ENCODE data around the gene CLPTM1L.

The CLPTM1L gene, protein sequence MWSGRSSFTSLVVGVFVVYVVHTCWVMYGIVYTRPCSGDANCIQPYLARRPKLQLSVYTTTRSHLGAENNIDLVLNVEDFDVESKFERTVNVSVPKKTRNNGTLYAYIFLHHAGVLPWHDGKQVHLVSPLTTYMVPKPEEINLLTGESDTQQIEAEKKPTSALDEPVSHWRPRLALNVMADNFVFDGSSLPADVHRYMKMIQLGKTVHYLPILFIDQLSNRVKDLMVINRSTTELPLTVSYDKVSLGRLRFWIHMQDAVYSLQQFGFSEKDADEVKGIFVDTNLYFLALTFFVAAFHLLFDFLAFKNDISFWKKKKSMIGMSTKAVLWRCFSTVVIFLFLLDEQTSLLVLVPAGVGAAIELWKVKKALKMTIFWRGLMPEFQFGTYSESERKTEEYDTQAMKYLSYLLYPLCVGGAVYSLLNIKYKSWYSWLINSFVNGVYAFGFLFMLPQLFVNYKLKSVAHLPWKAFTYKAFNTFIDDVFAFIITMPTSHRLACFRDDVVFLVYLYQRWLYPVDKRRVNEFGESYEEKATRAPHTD

DNA sequence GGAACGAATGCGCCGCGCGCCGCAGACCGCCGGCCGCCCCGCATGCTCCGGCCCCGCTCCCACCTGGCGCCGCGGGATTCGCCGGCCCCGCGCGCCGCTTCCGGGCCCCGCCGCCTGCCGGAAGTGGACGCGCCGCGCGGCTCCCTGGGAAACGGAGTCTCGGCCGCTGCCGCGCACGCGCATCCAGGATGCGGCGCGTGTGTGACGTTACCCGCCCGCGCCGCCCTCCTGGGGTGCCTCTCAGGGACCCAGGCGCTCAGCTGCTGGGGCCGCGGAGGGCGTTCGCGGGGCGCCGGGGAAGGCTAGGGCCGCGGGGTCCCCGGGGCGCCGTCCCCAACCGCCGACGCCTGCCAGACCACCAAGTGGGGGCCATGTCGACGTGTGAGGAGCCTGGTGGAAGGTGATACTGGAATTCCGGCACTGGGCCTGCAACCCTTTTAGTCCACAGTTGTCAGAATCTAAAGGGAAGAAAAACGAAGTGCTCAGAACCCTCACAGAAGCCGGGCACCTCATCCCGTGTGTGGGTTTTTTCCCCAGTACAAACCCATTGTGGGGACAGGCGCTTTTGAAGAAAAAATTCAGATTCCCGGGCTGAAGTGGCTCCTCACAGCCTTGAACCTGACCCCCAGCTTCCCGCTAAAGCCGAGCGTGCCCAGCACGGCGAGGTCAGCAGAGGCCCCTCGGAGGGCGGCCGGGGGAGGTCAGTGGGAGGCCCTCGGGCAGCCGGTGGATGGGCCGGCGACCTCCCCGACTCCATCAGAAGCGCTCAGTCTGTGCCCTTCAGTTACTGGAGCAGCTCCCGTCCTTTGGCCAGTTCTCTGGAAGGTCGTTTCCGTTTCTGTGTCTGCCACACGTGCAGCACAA is at the start of gene CLPTM1L:
TSS of gene CLPTM1L (minus strand) at position 125 of the 864 bp plus-strand sequence. CDS start 258 bp downstream, outside the sequence.
- peak; percentile 88 for DNase-seq

DNA sequence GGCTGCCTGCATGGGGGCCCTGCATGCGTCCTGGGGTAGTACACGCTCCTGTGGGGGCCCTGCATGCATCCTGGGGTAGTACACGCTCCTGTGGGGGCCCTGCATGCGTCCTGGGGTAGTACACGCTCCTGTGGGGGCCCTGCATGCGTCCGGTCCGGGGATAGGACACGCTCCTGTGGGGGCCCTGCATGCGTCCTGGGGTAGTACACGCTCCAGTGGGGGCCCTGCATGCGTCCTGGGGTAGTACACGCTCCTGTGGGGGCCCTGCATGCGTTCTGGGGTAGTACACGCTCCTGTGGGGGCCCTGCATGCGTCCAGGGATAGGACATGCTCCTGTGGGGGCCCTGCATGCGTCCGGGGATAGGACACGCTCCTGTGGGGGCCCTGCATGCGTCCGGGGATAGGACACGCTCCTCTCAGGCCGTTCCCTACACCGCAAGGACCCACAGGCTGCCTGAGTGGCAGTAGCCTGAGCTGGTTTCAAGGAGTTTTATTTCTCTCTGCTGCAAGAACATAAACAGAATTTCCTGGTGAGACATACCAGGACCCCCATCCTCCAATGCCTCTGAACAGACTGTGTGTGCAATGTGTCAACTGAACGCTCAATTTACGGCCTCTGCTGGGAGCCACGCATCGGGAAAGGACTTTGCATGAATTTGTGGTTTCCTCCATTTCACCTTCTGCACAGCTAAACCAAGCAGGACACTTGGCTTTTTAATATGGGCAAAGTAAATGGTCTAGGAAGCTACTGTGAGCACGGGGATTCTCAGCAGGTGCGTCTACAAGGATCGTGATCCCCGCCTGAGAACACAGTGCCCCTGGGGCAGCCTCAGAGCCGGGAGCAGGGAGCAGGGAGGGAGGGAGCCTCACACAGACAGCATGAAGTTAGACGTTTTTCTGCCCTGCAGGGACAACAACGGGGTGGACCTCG is 48.9 kb upstream of the CLPTM1L start:
- DNase-seq, result no peak

DNA sequence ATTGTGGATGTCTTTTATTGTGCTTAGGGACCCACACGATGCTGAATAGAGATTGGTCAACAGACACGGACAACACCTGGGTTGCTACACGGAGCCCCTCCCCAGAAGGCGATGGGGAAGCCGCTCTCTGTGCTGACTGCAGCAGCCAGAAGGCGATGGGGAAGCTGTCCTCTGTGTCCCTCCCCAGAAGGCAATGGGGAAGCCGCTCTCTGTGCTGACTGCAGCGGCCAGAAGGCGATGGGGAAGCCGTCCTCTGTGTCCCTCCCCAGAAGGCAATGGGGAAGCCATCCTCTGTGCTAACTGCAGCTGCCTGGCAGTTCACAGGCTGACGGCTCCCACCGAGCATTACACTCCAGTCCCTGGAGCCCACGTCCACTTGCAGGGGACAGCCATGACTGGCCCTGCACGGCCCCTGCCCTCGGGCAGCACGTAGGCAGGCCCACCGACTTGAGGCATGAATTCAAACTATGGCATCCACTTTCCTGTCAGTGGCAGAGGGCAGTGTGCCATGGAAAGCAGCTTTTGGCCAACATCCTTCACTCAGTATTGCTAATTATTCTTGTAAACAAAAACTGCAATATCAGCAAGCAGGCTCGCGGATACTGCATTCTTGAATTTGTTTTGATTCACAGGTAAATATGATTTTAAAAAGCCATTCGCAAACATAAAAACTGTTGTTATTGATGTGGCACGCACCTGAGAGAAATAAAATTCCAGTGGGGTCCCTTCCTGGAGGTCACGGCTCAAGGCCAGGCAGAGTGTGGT is 48.1 kb upstream of the CLPTM1L start:
- DNase-seq, result no peak

DNA sequence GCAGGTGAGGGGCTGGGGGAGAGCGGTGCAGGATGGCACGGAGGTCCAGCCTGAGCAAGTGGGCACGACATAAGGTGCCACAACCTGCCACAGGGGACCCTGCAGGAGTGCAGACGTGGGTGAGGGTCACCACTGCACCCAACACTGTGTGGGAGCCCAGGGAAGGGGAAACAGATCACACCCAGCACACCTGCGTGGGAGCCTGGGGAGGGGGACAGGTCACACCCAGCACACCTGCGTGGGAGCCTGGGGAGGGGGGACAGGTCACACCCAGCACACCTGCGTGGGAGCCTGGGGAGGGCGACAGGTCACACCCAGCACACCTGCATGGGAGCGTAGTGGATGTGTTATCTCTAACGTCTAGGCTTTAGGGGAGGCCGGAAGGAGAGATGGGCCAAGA is 47.4 kb upstream of the CLPTM1L start:
- no peak for DNase-seq

DNA sequence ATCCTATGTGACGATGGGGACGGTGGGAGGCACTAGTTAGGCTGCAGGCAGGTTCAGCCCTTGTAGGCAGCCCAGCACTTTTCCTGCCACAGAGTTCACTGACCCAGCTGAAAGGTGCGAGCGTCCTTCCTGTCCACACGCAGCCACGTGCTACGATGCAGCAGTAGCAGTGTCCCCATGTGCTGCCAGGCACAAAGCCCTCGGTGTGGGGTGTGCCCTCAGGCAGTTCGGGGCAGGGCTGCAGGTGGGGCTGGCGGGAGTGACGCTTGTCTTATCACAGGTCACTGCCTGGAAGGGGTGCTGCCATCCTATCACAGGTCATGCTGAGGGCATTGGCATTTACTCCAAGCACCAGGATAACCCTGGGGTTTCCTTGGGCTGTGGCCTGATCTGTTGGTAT is 46.8 kb upstream of the CLPTM1L start:
- no peak for DNase-seq

DNA sequence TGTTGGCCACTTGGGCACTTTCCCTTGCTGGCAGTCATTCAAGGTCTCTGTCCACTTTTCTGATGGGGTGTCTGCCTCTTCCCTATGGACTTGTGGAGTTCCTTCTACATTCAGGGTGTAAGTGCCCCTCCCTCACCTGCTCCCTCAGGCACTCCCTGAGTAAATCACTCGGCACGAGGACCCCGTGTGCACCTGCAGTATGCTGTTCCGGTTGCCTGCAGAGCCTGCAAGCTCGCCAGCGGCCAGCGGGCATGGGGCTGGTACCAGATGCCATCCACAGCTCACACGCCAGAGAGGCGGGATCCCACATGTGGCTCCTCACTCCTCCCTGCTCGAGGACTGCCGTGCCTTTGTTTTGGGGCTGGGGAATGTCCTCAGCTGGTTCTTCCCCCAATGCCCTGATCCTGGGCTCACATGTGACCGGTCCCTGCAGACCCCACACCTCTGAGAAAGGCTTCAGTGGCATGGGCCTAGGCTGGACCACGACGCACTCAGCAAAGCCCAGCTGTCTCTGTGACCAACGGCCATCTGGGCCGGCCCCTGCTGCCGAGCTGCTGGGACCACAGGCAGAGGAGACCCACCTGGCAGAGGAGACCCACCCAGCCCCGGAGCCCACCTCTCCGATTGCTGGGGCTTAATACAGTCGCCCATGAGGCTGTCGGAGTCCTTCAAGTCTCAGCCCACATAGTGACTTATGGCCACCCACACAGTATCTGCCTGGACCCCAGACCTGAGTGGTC is 46.1 kb upstream of the CLPTM1L start:
- no peak for DNase-seq

DNA sequence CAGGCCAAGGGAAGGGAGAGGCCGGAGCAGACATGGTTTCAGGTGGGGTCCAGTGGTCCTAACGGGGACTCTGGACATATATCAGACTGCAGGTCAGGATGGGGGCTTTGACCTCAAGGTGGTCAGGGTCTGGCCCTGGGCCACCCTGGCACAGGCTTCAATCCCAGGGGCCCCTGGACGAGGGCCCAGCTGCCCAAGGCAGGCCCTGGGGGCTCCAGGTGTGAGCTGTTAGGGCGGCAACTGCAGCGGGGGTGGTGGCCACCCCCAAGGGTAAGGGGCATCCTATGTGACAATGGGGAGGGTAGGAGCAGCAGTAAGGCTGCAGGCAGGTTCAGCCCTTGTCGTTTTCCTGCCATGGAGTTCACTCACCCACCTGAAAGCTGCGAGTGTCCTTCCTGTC is 45.4 kb upstream of the CLPTM1L start:
- no peak for DNase-seq

DNA sequence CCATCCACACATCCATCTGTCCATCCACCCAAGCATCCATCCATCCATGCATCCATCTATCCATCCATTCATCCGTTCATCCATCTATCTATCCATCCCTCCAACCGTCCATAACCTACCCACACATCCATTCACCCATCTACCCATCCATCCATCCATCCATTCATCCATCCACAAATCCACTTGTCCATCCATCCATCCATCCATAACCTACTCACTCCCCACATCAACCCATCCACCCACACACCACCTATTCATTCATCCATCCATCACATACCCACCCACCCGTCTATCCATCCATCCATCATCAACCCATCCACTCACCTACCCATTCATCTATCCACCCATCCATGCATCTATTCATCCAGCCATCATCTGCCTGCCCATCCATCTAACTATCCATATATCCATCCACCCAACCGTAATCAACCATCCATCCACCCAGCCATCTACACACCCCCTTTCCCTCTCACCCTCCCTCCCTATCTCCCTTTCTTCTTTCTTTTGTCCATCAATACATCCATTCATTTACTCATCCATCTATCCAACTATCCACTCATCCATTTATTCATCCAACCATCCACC is 43.6 kb upstream of the CLPTM1L start:
- no peak for DNase-seq

DNA sequence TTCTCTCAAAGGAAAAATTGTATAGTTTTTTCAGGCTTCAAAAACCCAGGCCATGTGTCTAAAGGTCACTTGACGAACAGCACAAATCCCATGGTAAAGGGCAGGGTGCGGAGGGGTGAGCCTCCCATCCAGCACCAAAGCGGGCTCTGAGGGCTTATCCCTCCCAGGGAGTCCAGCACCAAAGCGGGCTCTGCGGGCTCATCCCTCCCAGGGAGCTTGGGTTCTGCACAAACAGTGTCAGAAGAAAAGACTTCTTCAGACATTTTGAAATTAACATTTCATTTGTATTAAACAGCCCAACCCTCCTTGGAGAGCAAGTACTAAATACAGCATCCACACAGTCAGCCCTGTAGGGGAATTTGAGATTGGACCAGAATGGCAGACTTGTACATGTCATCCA is 43.0 kb upstream of the CLPTM1L start:
- no peak for DNase-seq

DNA sequence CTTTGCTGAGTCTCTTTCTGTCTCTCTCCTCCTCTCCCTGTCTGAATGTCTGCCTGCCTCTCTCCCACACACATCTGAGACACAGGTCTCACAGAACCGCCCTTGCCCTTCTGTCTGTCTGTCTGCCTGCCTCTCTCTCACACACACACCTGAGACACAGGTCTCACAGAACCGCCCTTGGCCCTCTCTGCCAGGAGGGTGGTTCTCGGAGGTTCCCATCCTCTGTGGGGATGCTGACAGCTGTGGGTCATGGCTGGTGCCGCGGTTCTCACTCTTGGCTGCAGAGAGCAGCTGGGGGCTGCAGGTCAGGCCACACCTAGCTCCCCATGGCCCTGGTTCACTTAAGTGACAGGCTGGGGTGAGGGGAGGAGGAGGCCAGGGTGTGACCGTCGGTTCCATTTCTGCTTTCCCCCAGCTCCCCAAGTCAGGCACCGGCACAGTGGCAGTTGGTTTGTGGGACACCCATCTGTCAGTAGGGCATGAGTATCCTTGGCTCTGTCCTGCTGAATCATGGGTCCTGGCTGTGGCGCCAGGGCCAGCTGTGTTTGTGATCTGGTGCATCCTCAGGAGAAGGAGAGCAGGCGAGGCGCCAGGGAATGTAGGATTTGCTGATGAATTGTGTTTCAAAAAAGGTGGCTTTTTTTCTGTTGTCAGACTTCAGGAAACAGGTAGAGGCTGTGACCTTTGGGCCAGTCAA is 42.3 kb upstream of the CLPTM1L start:
- DNase-seq, result no peak

DNA sequence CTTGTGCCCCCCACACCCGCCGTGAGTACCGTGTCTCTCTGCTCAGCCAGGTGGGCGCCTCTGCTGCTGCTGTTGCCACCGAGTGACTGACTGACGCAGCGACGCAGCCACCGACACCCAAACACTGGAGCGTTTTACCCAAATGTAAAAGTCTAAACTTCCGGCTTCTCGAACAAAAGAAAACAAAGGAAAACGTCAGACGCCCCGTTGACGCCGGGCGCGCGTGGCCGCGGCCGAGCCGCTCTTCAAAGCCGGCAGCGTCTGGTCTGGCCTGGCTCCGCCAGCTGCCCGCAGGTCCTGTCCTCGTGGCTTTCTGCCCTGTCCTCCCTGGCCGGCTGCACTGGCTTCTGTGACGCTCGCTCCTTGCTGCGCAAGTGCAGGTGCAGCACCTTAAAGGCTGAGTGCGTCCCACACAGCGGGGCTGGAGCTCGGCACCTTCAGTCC is 41.4 kb upstream of the CLPTM1L start:
- DNase-seq, result peak; percentile 71

DNA sequence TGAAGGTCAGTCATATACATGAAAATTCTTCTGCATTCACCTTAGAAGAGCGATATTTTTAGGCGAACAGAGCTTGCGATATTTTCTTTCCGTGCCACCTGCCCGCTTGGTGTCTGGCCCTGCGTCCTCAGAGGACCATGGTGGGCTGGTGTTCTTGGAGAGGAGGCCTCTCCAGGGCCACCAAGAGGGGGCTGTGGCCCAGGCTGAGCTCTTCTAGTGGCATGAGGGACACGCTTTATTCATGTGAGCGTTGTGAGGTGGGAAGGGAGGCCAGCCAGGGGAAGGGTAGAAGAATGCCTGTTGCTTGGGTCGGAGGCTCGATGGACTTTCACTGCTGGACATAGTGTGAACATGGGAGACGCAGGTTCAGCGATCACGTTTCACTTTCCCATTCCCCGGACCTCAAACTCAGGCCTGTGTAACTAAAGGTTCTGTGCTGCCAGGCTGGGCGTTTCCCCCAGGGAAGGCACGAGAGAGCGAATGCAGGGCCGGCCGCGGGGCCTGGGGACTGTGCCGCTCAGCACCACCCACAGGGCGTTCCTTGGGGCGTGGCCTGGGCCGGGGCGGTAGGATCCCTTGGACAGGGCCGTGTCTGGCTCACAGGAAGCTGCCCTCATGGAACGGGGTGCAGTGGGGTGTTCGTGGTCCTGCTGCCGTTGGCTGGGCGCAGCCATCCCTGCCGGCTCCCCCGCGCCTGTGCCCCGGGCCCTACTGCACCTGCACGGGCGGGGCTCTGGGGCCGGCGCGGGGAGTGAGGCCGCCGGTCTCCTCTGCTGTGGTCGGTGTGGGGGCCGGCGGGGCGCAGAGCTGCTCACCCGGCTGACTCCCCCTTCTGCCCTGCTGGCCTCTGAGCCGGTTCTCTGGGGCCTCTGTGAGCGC is 40.7 kb upstream of the CLPTM1L start:
- peak; percentile 88 for DNase-seq

DNA sequence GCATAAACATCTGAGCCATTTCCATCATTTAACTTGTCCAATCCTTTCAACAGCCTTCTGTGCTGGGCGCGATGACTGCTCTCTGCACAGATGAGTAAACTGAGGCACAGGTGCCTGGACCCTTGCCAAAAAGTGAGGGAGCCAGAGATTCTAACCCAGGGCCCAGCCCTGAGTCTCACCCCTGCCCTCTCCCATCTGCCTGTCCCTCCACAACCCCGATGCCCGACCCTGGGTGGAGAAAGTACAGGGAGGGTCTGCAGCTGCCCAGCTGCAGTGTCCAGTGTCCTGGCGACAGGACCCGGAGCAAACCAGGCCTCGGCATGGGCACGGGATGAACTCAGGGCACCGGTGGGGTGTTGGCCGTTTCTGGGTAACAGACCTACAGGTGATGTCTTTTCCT is 39.6 kb upstream of the CLPTM1L start:
- no peak for DNase-seq

DNA sequence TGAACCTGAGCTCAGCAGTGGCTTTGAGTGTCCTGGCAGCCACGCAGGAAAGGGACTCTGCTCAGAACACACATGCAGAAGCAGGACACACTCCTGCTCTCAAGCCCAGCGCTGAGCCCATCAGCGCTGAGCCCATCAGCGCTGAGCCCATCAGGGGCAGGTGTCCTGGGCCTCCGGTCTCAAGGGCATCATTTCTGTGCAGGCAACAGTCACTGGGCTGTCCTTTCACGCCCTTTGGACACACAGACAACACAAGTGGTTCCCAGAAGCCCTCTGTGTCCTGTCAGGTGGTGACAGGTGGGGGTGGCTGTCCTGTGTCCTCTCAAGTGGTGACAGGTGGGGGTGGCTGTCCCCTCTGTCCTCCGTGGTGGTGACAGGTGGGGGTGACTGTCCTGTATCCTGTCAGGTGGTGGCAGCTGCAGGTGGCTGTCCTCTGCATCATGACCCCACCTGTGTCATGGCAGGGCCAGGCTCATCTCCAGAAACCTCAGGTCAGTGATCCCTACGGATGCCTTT is 39.0 kb upstream of the CLPTM1L start:
- no peak for DNase-seq

DNA sequence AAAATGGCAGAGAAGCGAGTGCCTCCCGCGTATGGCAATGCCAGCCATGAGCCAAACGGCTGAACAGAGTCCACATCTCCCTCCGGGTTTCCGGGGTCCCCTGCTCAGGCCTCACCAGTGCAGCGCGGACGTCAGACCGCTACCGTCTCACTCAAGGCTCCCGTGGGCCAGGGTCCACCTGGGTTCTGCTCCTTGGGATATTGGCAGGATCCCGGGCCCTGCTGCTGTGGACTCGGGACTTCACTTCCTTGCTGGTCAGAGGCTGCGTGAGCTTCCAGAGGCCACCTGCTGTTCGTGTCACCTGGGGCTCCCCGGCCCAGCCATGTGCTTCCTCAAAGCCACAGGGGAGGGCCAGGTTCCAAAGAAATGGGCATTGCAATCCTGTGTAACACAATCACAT is 38.4 kb upstream of the CLPTM1L start:
- DNase-seq, result no peak

DNA sequence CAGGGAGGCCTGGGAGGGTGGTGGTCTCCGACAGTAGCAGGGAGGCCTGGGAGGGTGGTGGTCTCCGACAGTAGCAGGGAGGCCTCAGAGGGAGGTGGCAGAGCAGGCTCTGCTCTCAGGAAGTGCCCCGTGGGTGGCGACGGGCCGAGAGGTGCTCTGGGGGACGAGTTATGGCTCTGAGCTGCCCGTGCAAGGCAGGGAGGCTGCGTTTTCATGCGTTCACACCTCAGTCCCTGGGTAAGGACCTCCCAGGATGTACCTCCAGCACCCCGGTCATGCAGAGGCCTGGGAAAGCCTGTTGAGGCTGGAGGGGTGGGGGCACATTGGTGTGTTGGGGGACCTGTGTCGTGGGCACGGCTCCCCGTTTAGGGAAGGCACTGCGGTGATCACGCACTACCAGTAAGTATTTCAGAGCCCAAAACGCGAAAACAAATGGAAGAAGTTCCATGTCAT is 37.4 kb upstream of the CLPTM1L start:
- DNase-seq, result no peak

DNA sequence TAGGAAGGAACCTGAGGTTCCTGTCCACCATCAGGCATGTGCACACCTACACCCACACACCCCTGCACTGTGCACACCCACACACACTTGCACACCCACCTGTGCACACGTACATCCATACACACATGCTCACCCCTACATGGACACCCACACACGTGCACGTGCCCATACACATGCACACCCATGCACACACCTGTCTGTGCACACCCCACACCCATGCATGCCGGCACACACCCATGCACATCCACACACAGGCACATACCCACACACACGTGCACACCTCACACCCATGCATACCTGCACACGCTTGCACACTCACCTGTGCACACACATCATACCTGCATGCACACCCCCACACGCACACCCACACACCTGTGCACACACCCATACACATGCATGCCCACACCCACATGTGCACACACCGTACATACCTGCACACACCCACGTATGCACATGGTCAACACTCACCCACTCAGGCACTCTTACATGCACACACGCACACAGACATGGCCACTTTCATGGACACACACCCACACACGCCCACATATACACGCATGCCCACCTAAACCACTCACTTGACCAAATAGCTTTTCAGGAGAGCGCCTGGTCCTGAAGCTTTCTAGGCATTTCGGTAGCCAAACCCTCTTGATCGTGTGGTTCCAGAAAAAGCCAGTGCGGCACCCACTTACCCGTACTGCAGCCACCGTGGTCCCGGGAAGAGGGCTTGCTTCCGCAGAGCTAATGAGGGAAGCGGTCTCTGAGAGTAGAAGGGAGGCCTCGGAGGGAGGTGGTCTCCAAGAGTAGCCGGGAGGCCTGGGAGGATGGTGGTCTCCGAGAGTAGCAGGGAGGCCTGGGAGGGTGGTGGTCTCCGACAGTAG is 36.7 kb upstream of the CLPTM1L start:
- no peak for DNase-seq

DNA sequence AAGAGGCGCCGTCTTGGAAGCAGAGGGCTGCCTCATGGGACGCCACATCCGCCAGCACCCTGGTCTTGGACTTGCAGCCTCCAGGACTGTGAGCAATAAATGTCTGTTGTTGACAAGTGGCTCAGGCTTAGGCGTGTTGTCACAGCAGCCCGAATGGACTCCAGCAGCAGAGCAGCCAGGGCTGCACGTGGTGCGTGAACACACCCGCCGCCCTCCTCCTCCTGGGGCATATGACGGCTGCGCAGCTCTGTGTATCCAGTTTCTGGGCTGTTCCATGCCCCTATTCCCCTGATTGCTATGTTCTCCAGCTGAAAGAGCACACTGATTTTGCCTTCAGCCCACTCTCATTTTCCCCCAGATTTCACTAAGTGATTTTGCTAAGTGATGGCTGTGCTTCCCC is 36.0 kb upstream of the CLPTM1L start:
- DNase-seq, result no peak
